GM23248 (cell line): ENCODE data around the gene ARFGAP2.

Source experiments
- EZH2 ChIP-seq: fragments of 200-600 bp; sonication (generic); IDR thresholded peaks from 2 replicates; pipeline ENCODE4 v1.6.1; 2018; ENCODE audit warnings: antibody characterized with exemption, mild to moderate bottlenecking; ENCODE audit not compliant: insufficient read depth, poor library complexity, severe bottlenecking
- EZH2phosphoT487 ChIP-seq: fragments of 200-600 bp; sonication (generic); IDR thresholded peaks from 2 replicates; pipeline ENCODE4 v1.6.1; 2018; ENCODE audit warnings: antibody characterized with exemption, moderate library complexity, mild to moderate bottlenecking, low read depth; ENCODE audit not compliant: insufficient read depth

DNA sequence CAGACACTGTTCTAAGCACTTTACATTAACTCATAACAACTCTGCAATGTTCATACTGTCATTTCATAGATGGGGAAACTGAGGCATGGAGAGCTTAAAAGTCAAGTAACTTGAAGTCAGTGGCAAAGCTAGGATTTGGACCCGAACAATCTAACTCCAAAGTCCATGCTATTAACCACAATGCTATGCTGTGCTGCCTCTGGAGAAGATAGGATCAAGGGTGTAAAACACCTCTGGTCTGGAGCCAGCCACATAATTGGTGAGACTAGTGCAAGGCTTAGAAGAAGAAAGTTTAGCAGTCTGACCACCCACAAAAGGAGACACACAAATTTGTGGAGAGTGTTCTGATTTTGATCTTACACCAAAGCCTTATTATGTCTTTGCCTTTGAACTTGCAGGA is 43.7 kb downstream of the ARFGAP2 start:
- TF ChIP-seq EZH2 (no peak), EZH2phosphoT487 (no peak)
